Lung (tissue), 12 donors: ENCODE results near the gene SMAD2. TPM values are rescaled to one million over a fixed set of nuclear protein-coding genes. Genes with fewer than 3 reads are reported as not detected.

Source experiments
- ATAC-seq: fragments of 200-7000 bp; cut with Tn5 transposase; one replicate; pipeline ENCODE4 v1.9.1; 2020; ENCODE audit warnings: moderate number of reproducible peaks; ENCODE audit not compliant: insufficient read depth, low FRiP score
- DNase-seq, 3 donors: peaks; one replicate each; pipeline ENCODE4 v3.0.0-alpha.2; 2013 to 2017
- H3K27ac ChIP-seq, 2 donors: one replicate each; pipeline ENCODE4 v1.5.1; 2013; ENCODE audit warnings: mild to moderate bottlenecking in 2 of 2, moderate library complexity in 2 of 2, control low read depth in 1 of 2, inconsistent platforms in 1 of 2, low read depth in 1 of 2, low read length in 1 of 2
- H3K27me3 ChIP-seq, 3 donors: one replicate each; pipeline ENCODE4 v1.5.1; 2013; ENCODE audit warnings: low read length in 2 of 3; ENCODE audit not compliant: control insufficient read depth in 3 of 3, insufficient read depth in 3 of 3
- H3K36me3 ChIP-seq, 4 donors: one replicate each; pipeline ENCODE4 v1.5.1; 2013; ENCODE audit warnings: low read length in 4 of 4, mild to moderate bottlenecking in 1 of 4, moderate library complexity in 1 of 4; ENCODE audit not compliant: control insufficient read depth in 4 of 4, insufficient read depth in 4 of 4
- H3K4me1 ChIP-seq, 5 donors: one replicate each; pipeline ENCODE4 v1.5.1; 2013; ENCODE audit warnings: low read length in 5 of 5, mild to moderate bottlenecking in 2 of 5, moderate library complexity in 1 of 5; ENCODE audit not compliant: control insufficient read depth in 5 of 5, insufficient read depth in 5 of 5
- H3K4me3 ChIP-seq: one replicate; pipeline ENCODE4 v1.5.1; 2013; ENCODE audit warnings: mild to moderate bottlenecking, control low read depth, moderate library complexity
- H3K9ac ChIP-seq, 2 donors: one replicate each; pipeline ENCODE4 v1.5.1; 2013; ENCODE audit warnings: low read length in 2 of 2, control low read depth in 1 of 2; ENCODE audit not compliant: insufficient read depth in 1 of 2
- H3K9me3 ChIP-seq, 4 donors: one replicate each; pipeline ENCODE4 v1.5.1; 2013; ENCODE audit warnings: low read length in 3 of 4, mild to moderate bottlenecking in 1 of 4, moderate library complexity in 1 of 4; ENCODE audit not compliant: control insufficient read depth in 4 of 4, insufficient read depth in 3 of 4
- WGBS, 2 donors: extraction: QIAGEN DNeasy Blood & Tissue Kit; methylation state at CpG; one replicate each; pipeline ENCODE4 v1.1.7; 2013; 5-methylcytosine and 5-hydroxymethylcytosine counted together
- polyA plus RNA-seq, 2 donors: library from polyadenylated mRNA; stranded (reverse); fragments of 200-250 nt; gene quantifications; one replicate each; pipeline ENCODE4 v1.2.1, GENCODE V29; 2013
- total RNA-seq, 2 donors: library from RNA; depleted of rRNA in 1 of 2; stranded (reverse); fragments of >200 nt in 1 of 2; gene quantifications; one replicate each; pipeline ENCODE4 v1.2.1, GENCODE V29; 2014 to 2021
- TF ChIP-seq, protein P1 (sequence below): IDR thresholded peaks from 2 replicates; pipeline ENCODE4 v1.5.1; 2012; ENCODE audit warnings: mild to moderate bottlenecking; ENCODE audit errors: control extremely low read depth, extremely low read depth
- donor health status: control.
- donor health status: control.
- donor health status: Bipolar disorder and iron deficiency.
- donor health status: healthy.
- donor health status: DM: yes; HTN: yes; CAD: no.

SMAD2 gene
- total and polyA plus RNA-seq, 4 donors, result 30.6 to 161 (median 90.2) TPM

DNA sequence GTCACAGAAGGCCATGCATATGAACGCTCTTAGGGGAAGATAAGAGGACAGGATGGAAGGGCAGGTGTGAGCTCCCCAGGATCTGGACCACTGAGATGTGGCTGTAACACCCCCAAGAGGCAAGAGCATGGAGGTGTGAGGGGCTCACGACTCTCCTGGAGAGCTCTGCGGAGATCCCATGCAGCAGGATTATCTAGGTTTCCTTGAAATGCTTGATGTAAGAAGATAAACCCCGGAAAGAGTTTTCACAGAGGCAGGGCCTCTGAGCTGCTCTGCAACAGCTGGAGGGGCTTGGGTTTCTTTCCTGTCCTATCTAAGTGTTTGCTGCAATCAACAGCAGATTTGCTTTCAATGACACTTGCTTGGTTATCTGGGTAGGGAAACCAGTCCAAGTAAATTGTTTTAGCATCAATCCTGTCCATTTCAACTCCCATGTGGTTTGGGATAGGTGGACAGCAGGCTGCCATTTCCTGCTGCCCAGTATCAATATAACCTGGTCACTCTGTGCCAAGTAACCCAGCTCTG lies 138.9 kb downstream of the SMAD2 start:
- TF ChIP-seq, protein P1, sequence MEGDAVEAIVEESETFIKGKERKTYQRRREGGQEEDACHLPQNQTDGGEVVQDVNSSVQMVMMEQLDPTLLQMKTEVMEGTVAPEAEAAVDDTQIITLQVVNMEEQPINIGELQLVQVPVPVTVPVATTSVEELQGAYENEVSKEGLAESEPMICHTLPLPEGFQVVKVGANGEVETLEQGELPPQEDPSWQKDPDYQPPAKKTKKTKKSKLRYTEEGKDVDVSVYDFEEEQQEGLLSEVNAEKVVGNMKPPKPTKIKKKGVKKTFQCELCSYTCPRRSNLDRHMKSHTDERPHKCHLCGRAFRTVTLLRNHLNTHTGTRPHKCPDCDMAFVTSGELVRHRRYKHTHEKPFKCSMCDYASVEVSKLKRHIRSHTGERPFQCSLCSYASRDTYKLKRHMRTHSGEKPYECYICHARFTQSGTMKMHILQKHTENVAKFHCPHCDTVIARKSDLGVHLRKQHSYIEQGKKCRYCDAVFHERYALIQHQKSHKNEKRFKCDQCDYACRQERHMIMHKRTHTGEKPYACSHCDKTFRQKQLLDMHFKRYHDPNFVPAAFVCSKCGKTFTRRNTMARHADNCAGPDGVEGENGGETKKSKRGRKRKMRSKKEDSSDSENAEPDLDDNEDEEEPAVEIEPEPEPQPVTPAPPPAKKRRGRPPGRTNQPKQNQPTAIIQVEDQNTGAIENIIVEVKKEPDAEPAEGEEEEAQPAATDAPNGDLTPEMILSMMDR, result no peak
- Histone ChIP-seq H3K9me3 (no peaks in the 10 kb centered on the region), H3K36me3 (no peaks in the 10 kb centered on the region), H3K4me1 (peaks cover 0 to 26% (median 5%) of the 10 kb centered on the region in 5 donors), H3K27ac (no peak overlapping the region), H3K27me3 (no peaks in the 10 kb centered on the region), H3K4me3 (no peak overlapping the region), H3K9ac (no peak overlapping the region)
- WGBS, 2 donors, result 69 to 83% methylated on average over 4 of the region's 4 CpGs
- DNase-seq (peak in 2 of 3 donors; percentile 57 to 71), ATAC-seq (no peak)

GRCh38 chr18:47790036-47790435 lies 140.4 kb downstream of the SMAD2 start:
- no peak overlapping the region for H3K27ac ChIP-seq
- peaks cover 0 to 1% (median under 1%) of the 10 kb centered on the region in 4 donors for H3K9me3 ChIP-seq
- H3K4me1 ChIP-seq, result peaks cover 0 to 17% (median 5%) of the 10 kb centered on the region in 5 donors
- H3K27me3 ChIP-seq, result no peaks in the 10 kb centered on the region
- H3K4me3 ChIP-seq, result peak overlapping the region; percentile 3
- TF ChIP-seq, protein P1, result no peak
- no peak for DNase-seq
- WGBS, 2 donors, result 72 to 90% methylated on average over 2 of the region's 2 CpGs
- H3K9ac ChIP-seq, result no peak overlapping the region
- no peak for ATAC-seq
- no peaks in the 10 kb centered on the region for H3K36me3 ChIP-seq

DNA sequence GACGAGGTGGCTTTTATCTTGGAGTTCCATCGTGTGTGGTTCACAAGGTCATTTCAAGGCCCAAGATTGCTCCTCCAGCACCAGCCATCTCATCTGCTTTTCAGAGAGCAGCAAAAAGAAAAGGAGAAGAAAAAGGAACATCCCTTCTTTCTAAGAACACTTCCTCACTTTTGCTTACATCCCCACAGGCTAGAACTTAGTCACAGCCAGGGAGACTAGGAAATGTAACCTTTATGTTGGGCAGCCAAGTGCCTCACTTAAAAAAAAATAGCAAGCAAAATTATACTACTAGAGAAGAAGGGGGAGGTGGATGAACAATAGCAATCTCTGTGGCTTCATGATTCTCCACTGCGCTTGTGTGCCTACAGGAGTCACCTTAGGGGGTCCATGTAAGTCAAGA lies 141.8 kb downstream of the SMAD2 start:
- ATAC-seq (no peak), DNase-seq (no peak)
- H3K9me3 ChIP-seq, result peaks cover 0 to 4% (median 2%) of the 10 kb centered on the region in 4 donors
- TF ChIP-seq, protein P1, result no peak
- WGBS, 2 donors, result 86 to 95% methylated on average over 3 of the region's 3 CpGs
- H3K9ac ChIP-seq, result no peak overlapping the region
- no peak overlapping the region for H3K4me3 ChIP-seq
- no peaks in the 10 kb centered on the region for H3K27me3 ChIP-seq
- H3K27ac ChIP-seq, result no peak overlapping the region
- no peaks in the 10 kb centered on the region for H3K36me3 ChIP-seq
- H3K4me1 ChIP-seq, result peaks cover 0 to 8% (median 5%) of the 10 kb centered on the region in 5 donors

GRCh38 chr18:47781561-47781960 lies 148.9 kb downstream of the SMAD2 start:
- ATAC-seq (no peak), DNase-seq (peak in 1 of 3 donors; percentile 12)
- Histone ChIP-seq H3K4me1 (no peaks in the 10 kb centered on the region), H3K9me3 (peaks cover 0 to 6% (median 4%) of the 10 kb centered on the region in 4 donors), H3K4me3 (no peak overlapping the region), H3K36me3 (no peaks in the 10 kb centered on the region), H3K27ac (no peak overlapping the region), H3K9ac (no peak overlapping the region), H3K27me3 (no peaks in the 10 kb centered on the region)
- 71 to 81% methylated on average over 3 of the region's 3 CpGs for WGBS, 2 donors
- TF ChIP-seq, protein P1, result no peak
